Aorta (tissue), 5 donors: ENCODE data around the gene TUBAL3. TPM values are rescaled to one million over a fixed set of nuclear protein-coding genes. Genes with fewer than 3 reads are reported as not detected.
A peak's percentile ranks its signal among the peaks of the same experiment; 100 is the strongest.
"Not testable (repeated sequence)": the region's sequence is repeated elsewhere in the genome, so short reads cannot be mapped to it uniquely, and the experiment has no call there.

Experiments
- ATAC-seq: fragments of 200-7000 bp; cut with Tn5 transposase; one replicate; pipeline ENCODE4 v1.9.1; 2022; ENCODE audit warnings: moderate library complexity; ENCODE audit not compliant: low FRiP score
- DNase-seq, 2 donors: peaks; one replicate each; pipeline ENCODE4 v3.0.0-alpha.2; 2020
- H3K27ac ChIP-seq, 2 donors: one replicate each; pipeline ENCODE4 v1.5.1; 2013; ENCODE audit warnings: low read length in 2 of 2, mild to moderate bottlenecking in 2 of 2, moderate library complexity in 2 of 2, control low read depth in 1 of 2, inconsistent platforms in 1 of 2, low read depth in 1 of 2
- H3K27me3 ChIP-seq, 2 donors: one replicate each; pipeline ENCODE4 v1.6.1; 2013; ENCODE audit warnings: control low read depth in 1 of 2, low read length in 1 of 2, mild to moderate bottlenecking in 1 of 2, moderate library complexity in 1 of 2; ENCODE audit not compliant: insufficient read depth in 2 of 2, control insufficient read depth in 1 of 2
- H3K36me3 ChIP-seq, 2 donors: one replicate each; pipeline ENCODE4 v1.6.1; 2013; ENCODE audit warnings: control low read depth in 1 of 2, low read length in 1 of 2, mild to moderate bottlenecking in 1 of 2; ENCODE audit not compliant: insufficient read depth in 2 of 2, control insufficient read depth in 1 of 2
- H3K4me1 ChIP-seq, 2 donors: one replicate each; pipeline ENCODE4 v1.6.1; 2013; ENCODE audit warnings: low read length in 2 of 2, control low read depth in 1 of 2, mild to moderate bottlenecking in 1 of 2, moderate library complexity in 1 of 2; ENCODE audit not compliant: insufficient read depth in 2 of 2, control insufficient read depth in 1 of 2
- H3K4me3 ChIP-seq, 2 donors: one replicate each; pipeline ENCODE4 v1.5.1; 2013; ENCODE audit warnings: low read length in 2 of 2, control low read depth in 1 of 2, mild to moderate bottlenecking in 1 of 2
- H3K9me3 ChIP-seq: one replicate; pipeline ENCODE4 v1.6.1; 2013; ENCODE audit warnings: mild to moderate bottlenecking, low read length; ENCODE audit not compliant: control insufficient read depth
- WGBS, 2 donors: extraction: QIAGEN DNeasy Blood & Tissue Kit; methylation state at CpG; one replicate each; pipeline ENCODE4 v1.1.7; 2013; 5-methylcytosine and 5-hydroxymethylcytosine counted together
- intact Hi-C, 2 donors: fragments of 100-400 bp; cut with DNase I; formaldehyde crosslinking; loops; one replicate each; pipeline versions ENCODE4 v1.14.2 to v1.15.0; 2022
- polyA plus RNA-seq, 2 donors: library from polyadenylated mRNA; stranded (reverse); fragments of 200-250 nt; gene quantifications; one replicate each; pipeline ENCODE4 v1.2.3, GENCODE V29; 2013
- total RNA-seq, 2 donors: library from RNA; stranded (reverse); fragmentation: NEBNext Ultra II Directional; extraction: Animal tissue kit (Norgen Biotek cat#: 25700); gene quantifications; one replicate each; pipeline ENCODE4 v1.2.1, GENCODE V29; 2021
- donor health status: healthy with polysubstance abuse.
- donor health status: Bipolar disorder and iron deficiency.
- donor health status: DM: no; HTN: no; CAD: no.
- donor health status: DM: no; HTN: no; CAD: no.
- donor health status: DM: yes; HTN: yes; CAD: no.

TUBAL3 gene
- total and polyA plus RNA-seq, 4 donors = 0.28 to 10.6 TPM; not detected in 2

- Histone ChIP-seq H3K4me1 (peaks cover 0 to 4% of the 10 kb centered on the region in 2 donors), H3K36me3 (no peaks in the 10 kb centered on the region), H3K9me3 (no peaks in the 10 kb centered on the region), H3K4me3 (peak overlapping the region; percentile 79 to 89), H3K27ac (peak overlapping the region; percentile 33 to 93), H3K27me3 (no peaks in the 10 kb centered on the region)
- WGBS, 2 donors = 2% methylated on average over 18 to 20 of the region's 20 CpGs
- intact Hi-C loops = no loop called here
- ATAC-seq (peak; percentile 19), DNase-seq (no peak)
These were observed 8.6 kb upstream of the TUBAL3 start for GRCh38 chr10:5413012-5413938.

GRCh38 chr10:5412277-5412941 lies 7.8 kb upstream of the TUBAL3 start, which contains the start of gene NET1:
Gene NET1 (plus strand): TSS chr10:5412557. CDS start chr10:5412693, 136 bp downstream.
- H3K4me3 ChIP-seq = peak within 1 kb of the TSS; percentile 79 to 89
- H3K4me1 ChIP-seq = peaks cover 0 to 4% of the 10 kb centered on the region in 2 donors
- H3K9me3 ChIP-seq = no peaks in the 10 kb centered on the region
- WGBS, 2 donors = 1% methylated on average over 45 to 48 of the region's 48 CpGs
- H3K27me3 ChIP-seq = no peaks in the 10 kb centered on the region
- intact Hi-C loops = no loop called here
- H3K27ac ChIP-seq = peak within 1 kb of the TSS; percentile 33 to 93
- no peaks in the 10 kb centered on the region for H3K36me3 ChIP-seq
- DNase-seq (peak; percentile 93 to 96), ATAC-seq (peak; percentile 97)

DNA sequence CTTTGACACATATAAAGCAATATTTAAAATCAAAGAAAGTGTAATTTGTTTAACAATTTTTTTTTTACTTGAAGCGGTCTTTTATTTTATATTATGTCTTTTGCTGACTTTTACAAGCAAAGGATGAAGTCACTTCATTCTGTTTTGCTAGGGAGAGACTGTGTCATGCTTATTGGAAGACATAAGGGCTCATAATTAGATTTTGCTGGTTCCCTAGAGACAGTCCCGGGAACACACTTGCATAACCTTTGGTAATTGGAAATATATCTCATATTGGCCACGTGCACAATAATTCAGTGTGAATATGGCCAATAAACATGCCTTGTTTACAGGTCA lies 7.3 kb upstream of the TUBAL3 start:
- Histone ChIP-seq H3K36me3 (no peaks in the 10 kb centered on the region), H3K4me1 (peaks cover 0 to 4% of the 10 kb centered on the region in 2 donors), H3K27ac (peak overlapping the region; percentile 28 to 36), H3K27me3 (no peaks in the 10 kb centered on the region), H3K9me3 (no peaks in the 10 kb centered on the region), H3K4me3 (peak overlapping the region in 1 of 2 donors; percentile 21)
- ATAC-seq = peak; percentile 67
- no peak for DNase-seq
- intact Hi-C loops = no loop called here
- WGBS, 2 donors = 5% methylated on average over 3 of the region's 3 CpGs

- H3K4me3 ChIP-seq, intact Hi-C loops, ATAC-seq, H3K4me1 ChIP-seq, H3K27me3 ChIP-seq, H3K27ac ChIP-seq, H3K36me3 ChIP-seq, H3K9me3 ChIP-seq, DNase-seq: not testable (repeated sequence)
These were observed 6.2 kb upstream of the TUBAL3 start for GRCh38 chr10:5410787-5411186.

GRCh38 chr10:5406918-5407317 lies 2.3 kb upstream of the TUBAL3 start:
- no peak overlapping the region for H3K4me3 ChIP-seq
- H3K27ac ChIP-seq = no peak overlapping the region
- ATAC-seq (no peak), DNase-seq (no peak)
- H3K27me3 ChIP-seq = no peaks in the 10 kb centered on the region
- no peaks in the 10 kb centered on the region for H3K36me3 ChIP-seq
- H3K4me1 ChIP-seq = no peaks in the 10 kb centered on the region
- 73 to 78% methylated on average over 1 of the region's 1 CpG for WGBS, 2 donors
- H3K9me3 ChIP-seq = no peaks in the 10 kb centered on the region
- intact Hi-C loops = no loop called here

GRCh38 chr10:5402798-5403197 lies 1.8 kb downstream of the TUBAL3 start:
- ATAC-seq (no peak), DNase-seq (no peak)
- intact Hi-C loops = no loop called here
- H3K27me3 ChIP-seq = no peaks in the 10 kb centered on the region
- no peaks in the 10 kb centered on the region for H3K4me1 ChIP-seq
- no peaks in the 10 kb centered on the region for H3K36me3 ChIP-seq
- H3K4me3 ChIP-seq = no peak overlapping the region
- 90 to 92% methylated on average over 3 of the region's 3 CpGs for WGBS, 2 donors
- no peaks in the 10 kb centered on the region for H3K9me3 ChIP-seq
- H3K27ac ChIP-seq = no peak overlapping the region

GRCh38 chr10:5400468-5401240 lies 4.0 kb downstream of the TUBAL3 start:
- WGBS, 2 donors = 84 to 87% methylated on average over 9 of the region's 9 CpGs
- no peak for DNase-seq
- no peaks in the 10 kb centered on the region for H3K36me3 ChIP-seq
- no peak overlapping the region for H3K27ac ChIP-seq
- no peaks in the 10 kb centered on the region for H3K4me1 ChIP-seq
- H3K4me3 ChIP-seq = no peak overlapping the region
- no peaks in the 10 kb centered on the region for H3K9me3 ChIP-seq
- no peaks in the 10 kb centered on the region for H3K27me3 ChIP-seq
- intact Hi-C loops = no loop called here
- ATAC-seq = no peak

DNA sequence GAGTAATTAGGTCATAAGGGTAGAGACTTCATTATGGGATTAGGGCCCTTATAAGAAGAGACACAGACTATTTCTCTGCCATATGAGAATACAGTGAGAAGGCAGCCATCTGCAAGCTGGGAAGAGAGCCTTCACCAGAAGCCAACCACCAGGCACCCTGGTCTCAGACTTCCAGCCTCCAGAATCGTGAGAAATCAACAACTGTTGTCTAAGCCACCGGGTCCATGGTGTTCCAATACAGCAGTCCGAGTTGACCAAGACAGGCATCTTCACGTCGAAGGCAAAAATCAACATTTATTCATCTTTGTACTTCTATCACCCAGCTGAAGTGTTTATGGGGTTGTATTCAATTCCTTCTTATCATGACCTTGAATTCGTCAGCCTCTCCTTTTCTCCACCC lies 5.3 kb downstream of the TUBAL3 start:
- ATAC-seq = no peak
- intact Hi-C loops = no loop called here
- Histone ChIP-seq H3K27ac (no peak overlapping the region), H3K9me3 (no peaks in the 10 kb centered on the region), H3K4me1 (no peaks in the 10 kb centered on the region), H3K27me3 (no peaks in the 10 kb centered on the region), H3K36me3 (no peaks in the 10 kb centered on the region), H3K4me3 (no peak overlapping the region)
- 77 to 84% methylated on average over 6 of the region's 6 CpGs for WGBS, 2 donors
- DNase-seq = no peak
